Adrenal gland (tissue), 12 donors: Measurements from ENCODE around the gene LRRC1. TPM values are rescaled to one million over a fixed set of nuclear protein-coding genes. Genes with fewer than 3 reads are reported as not detected.
A peak's percentile ranks its signal among the peaks of the same experiment; 100 is the strongest.

Source experiments
- DNase-seq, 7 donors: peaks; one replicate each; pipeline ENCODE4 v3.0.0-alpha.2; 2019 to 2020
- H3K27ac ChIP-seq, 5 donors: fragments of 200-600 bp; sonication (generic) in 4 of 5; 1 replicate in 3 of 5; 2 replicates in 2 of 5; pipeline versions ENCODE4 v1.5.1 to v1.8.0; 2016 to 2020; ENCODE audit warnings: mild to moderate bottlenecking in 1 of 5
- H3K27me3 ChIP-seq: fragments of 200-600 bp; 2 replicates; pipeline ENCODE4 v1.8.0; 2021
- H3K36me3 ChIP-seq, 2 donors: fragments of 200-600 bp; replicated peaks in 1 of 2; 1 replicate in 1 of 2; 2 replicates in 1 of 2; pipeline versions ENCODE4 v1.5.1 to v1.8.0; 2018 to 2022
- H3K4me1 ChIP-seq, 2 donors: fragments of 200-600 bp; replicated peaks in 1 of 2; 1 replicate in 1 of 2; 2 replicates in 1 of 2; pipeline versions ENCODE4 v1.5.1 to v1.8.0; 2018 to 2021
- H3K4me3 ChIP-seq, 4 donors: fragments of 200-600 bp; sonication (generic) in 3 of 4; one replicate each; pipeline ENCODE4 v1.5.1; 2016 to 2018
- H3K9me3 ChIP-seq, 3 donors: fragments of 200-600 bp; sonication (generic) in 1 of 3; replicated peaks in 1 of 3; 1 replicate in 2 of 3; 2 replicates in 1 of 3; pipeline versions ENCODE4 v1.5.1 to v1.8.0; 2016 to 2021
- CTCF ChIP-seq, 6 experiments: fragments of 450-650 bp in 4 of 6; fragments of 200-600 bp in 2 of 6; sonication (generic) in 1 of 6; IDR thresholded peaks; 1 replicate in 5 of 6; 2 replicates in 1 of 6; pipeline versions ENCODE4 v1.5.1 to v1.8.0; 2016 to 2021; ENCODE audit warnings: antibody characterized with exemption in 6 of 6, mild to moderate bottlenecking in 2 of 6, moderate library complexity in 1 of 6
- POLR2A ChIP-seq, 2 donors: fragments of 450-650 bp; IDR thresholded peaks; one replicate each; pipeline ENCODE4 v1.6.1; 2017; ENCODE audit warnings: antibody characterized with exemption in 2 of 2, mild to moderate bottlenecking in 2 of 2, moderate library complexity in 1 of 2
- WGBS, 4 donors: extraction: QIAGEN DNeasy Blood & Tissue Kit in 2 of 4; methylation state at CpG; one replicate each; pipeline versions ENCODE4 v1.1.5 to v1.1.7; 2013 to 2017; 5-methylcytosine and 5-hydroxymethylcytosine counted together
- intact Hi-C, 2 donors: fragments of 100-400 bp; cut with DNase I; formaldehyde crosslinking; loops; one replicate each; pipeline versions ENCODE4 v1.14.1 to v1.15.0; 2022 to 2023
- polyA plus RNA-seq, 3 donors: library from polyadenylated mRNA; stranded (reverse); fragments of 200-250 nt in 2 of 3; fragments of 350-450 nt in 1 of 3; fragmentation: Illumina TruSeq in 1 of 3; extraction: RNeasy Lipid Tissue Mini Kit (QIAGEN cat#74804) in 1 of 3; gene quantifications; one replicate each; pipeline ENCODE4 v1.2.3, GENCODE V29; 2013 to 2014
- total RNA-seq, 9 donors: library from RNA; depleted of rRNA in 4 of 9; stranded (reverse); fragments of >200 nt in 4 of 9; fragments of 120-200 nt in 1 of 9; fragmentation: NEBNext Ultra II Directional in 1 of 9; extraction: Animal tissue kit (Norgen Biotek cat#: 25700) in 1 of 9; gene quantifications; one replicate each; pipeline versions ENCODE4 v1.1.0 to v1.2.4, GENCODE V29; 2013 to 2023
- donor health status: healthy with polysubstance abuse.
- donor health status: Bipolar disorder and iron deficiency.
- donor health status: DM: yes; HTN: yes; CAD: no.
- donor health status: DM: no; HTN: no; CAD: no.
- donor health status: DM: no; HTN: no; CAD: no.
- donor health status: DM: yes; HTN: yes; CAD: no.

Gene LRRC1
- total and polyA plus RNA-seq, 12 donors: 2.1 to 7.8 (median 4.5) TPM

- Histone ChIP-seq H3K27ac (no peak overlapping the region), H3K36me3 (no peaks in the 10 kb centered on the region), H3K4me1 (no peaks in the 10 kb centered on the region), H3K9me3 (no peaks in the 10 kb centered on the region), H3K4me3 (no peak overlapping the region), H3K27me3 (no peaks in the 10 kb centered on the region)
- TF ChIP-seq CTCF (IDR thresholded peaks at IDR 0.05) (no peak), POLR2A (IDR thresholded peaks at IDR 0.05) (no peak)
- intact Hi-C loops: no loop called here
- 93 to 96% (median 95%) methylated on average over 3 of the region's 3 CpGs for WGBS, 4 donors
- DNase-seq: no peak
Measured at GRCh38 chr6:53756396-53756795, 38.4 kb upstream of the LRRC1 start.

- Histone ChIP-seq H3K36me3 (no peaks in the 10 kb centered on the region), H3K9me3 (no peaks in the 10 kb centered on the region), H3K27ac (peak overlapping the region in 1 of 5 donors; percentile 8), H3K27me3 (no peaks in the 10 kb centered on the region), H3K4me1 (no peaks in the 10 kb centered on the region), H3K4me3 (no peak overlapping the region)
- 52 to 64% (median 55%) methylated on average over 1 of the region's 1 CpG for WGBS, 4 donors
- intact Hi-C loops: no loop called here
- TF ChIP-seq CTCF (IDR thresholded peaks at IDR 0.05) (no peak), POLR2A (IDR thresholded peaks at IDR 0.05) (no peak)
- no peak for DNase-seq
Measured at GRCh38 chr6:53758496-53758895, 36.3 kb upstream of the LRRC1 start.

GRCh38 chr6:53761036-53761435 lies 33.8 kb upstream of the LRRC1 start:
- TF ChIP-seq POLR2A (IDR thresholded peaks at IDR 0.05) (no peak), CTCF (IDR thresholded peaks at IDR 0.05) (no peak)
- no peaks in the 10 kb centered on the region for H3K36me3 ChIP-seq
- no peaks in the 10 kb centered on the region for H3K9me3 ChIP-seq
- no peak overlapping the region for H3K4me3 ChIP-seq
- H3K4me1 ChIP-seq: no peaks in the 10 kb centered on the region
- intact Hi-C loops: no loop called here
- no peak overlapping the region for H3K27ac ChIP-seq
- no peaks in the 10 kb centered on the region for H3K27me3 ChIP-seq
- WGBS, 4 donors: 42 to 77% (median 50%) methylated on average over 1 of the region's 1 CpG
- DNase-seq: no peak

- TF ChIP-seq POLR2A (IDR thresholded peaks at IDR 0.05): no peak
- TF ChIP-seq CTCF (IDR thresholded peaks at IDR 0.05): no peak
- H3K27me3 ChIP-seq: no peaks in the 10 kb centered on the region
- 92 to 97% (median 95%) methylated on average over 3 of the region's 3 CpGs for WGBS, 4 donors
- no peaks in the 10 kb centered on the region for H3K4me1 ChIP-seq
- no peak overlapping the region for H3K4me3 ChIP-seq
- no peak for DNase-seq
- intact Hi-C loops: no loop called here
- no peak overlapping the region for H3K27ac ChIP-seq
- H3K36me3 ChIP-seq: no peaks in the 10 kb centered on the region
- no peaks in the 10 kb centered on the region for H3K9me3 ChIP-seq
Measured at GRCh38 chr6:53765270-53765669, 29.5 kb upstream of the LRRC1 start.
